ENCODE data around the gene ZYG11B. TPM values are rescaled to one million over a fixed set of nuclear protein-coding genes. Genes with fewer than 3 reads are reported as not detected.
A peak's percentile ranks its signal among the peaks of the same experiment; 100 is the strongest.

The ZYG11B gene
- total RNA-seq, 1 experiment from 2014 or later = 20.6 TPM

GRCh38 chr1:52695627-52696026 is 30.6 kb upstream of the ZYG11B start:
- peaks cover 12 to 14% of the 10 kb centered on the region in 2 experiments for H3K4me1 Mint-ChIP-seq
- Histone ChIP-seq H2BK5ac (ENCODE audit: insufficient read length, low read length) (no peak overlapping the region), H2AFZ (ENCODE audit: low read length) (no peak overlapping the region), H4K20me1 (ENCODE audit: control insufficient read depth, insufficient read depth, insufficient read length) (no peaks in the 10 kb centered on the region), H3K4me2 (ENCODE audit: insufficient read depth, insufficient read length, low read length) (no peak overlapping the region), H3K56ac (ENCODE audit: insufficient read length, low read depth, low read length) (no peak overlapping the region), H3K27ac (ENCODE audit: insufficient read length, low read depth, low read length) (no peak overlapping the region), H4K8ac (replicated peaks; ENCODE audit: insufficient read length, low read depth, low read length) (no peak overlapping the region), H3K79me1 (ENCODE audit: insufficient read depth, low read depth, low read length, poor library complexity, severe bottlenecking) (peaks cover 5% of the 10 kb centered on the region), H4K5ac (ENCODE audit: insufficient read length, low read depth, low read length) (no peak overlapping the region), H3K9me3 (ENCODE audit: control insufficient read depth, low read depth, low read length) (no peaks in the 10 kb centered on the region), H3K4me1 (ENCODE audit: insufficient read depth, low read length) (no peaks in the 10 kb centered on the region), H3T11ph (ENCODE audit: low read length) (no peak overlapping the region), H3K79me2 (ENCODE audit: insufficient read depth, low read length) (peaks cover 15% of the 10 kb centered on the region; the same call in 1 of the 2 replicates), H3K18ac (ENCODE audit: insufficient read length, low read depth, low read length) (no peak overlapping the region), H2BK120ac (ENCODE audit: low read depth, low read length, poor library complexity, severe bottlenecking) (no peak overlapping the region), H2BK15ac (ENCODE audit: low read depth, low read length) (no peak overlapping the region), H2BK20ac (ENCODE audit: low read depth, low read length, poor library complexity, severe bottlenecking) (no peak overlapping the region), H3K23ac (ENCODE audit: insufficient read length, low read depth, low read length) (no peak overlapping the region), H3K27me3 (ENCODE audit: insufficient read depth, low read length) (no peaks in the 10 kb centered on the region), H2AK5ac (ENCODE audit: insufficient read length, low read length) (no peak overlapping the region), H4K91ac (ENCODE audit: insufficient read length, low read depth, low read length) (no peak overlapping the region), H3K4ac (ENCODE audit: low read depth, low read length) (no peak overlapping the region), H3K9ac (ENCODE audit: extremely low read depth, insufficient read length, low read length) (no peak overlapping the region), H3K23me2 (ENCODE audit: insufficient read length, low read depth, low read length, poor library complexity, severe bottlenecking) (peaks cover 9% of the 10 kb centered on the region), H3K14ac (ENCODE audit: insufficient read depth, low read length) (no peak overlapping the region), H2BK12ac (ENCODE audit: insufficient read length, low read depth, low read length) (no peak overlapping the region)
- DNase-seq = no peak
- H3K27ac Mint-ChIP-seq = no peak overlapping the region
- no CpG with 5 or more reads among the region's 7 CpGs for WGBS (ENCODE audit: extremely low coverage, insufficient read length, low lambda C conversion rate)
- no peak for TF ChIP-seq CTCF (conservative IDR thresholded peaks at IDR 0.05)
- no peaks in the 10 kb centered on the region for H3K9me3 Mint-ChIP-seq
- peak overlapping the region; percentile 1 to 3; a peak in 1 of 5 replicates for H3K4me3 Mint-ChIP-seq
- H3K27me3 Mint-ChIP-seq (ENCODE audit: low read depth) = peaks cover 3% of the 10 kb centered on the region; the same call in 1 of the 2 replicates
- peaks cover 20 to 51% (median 49%) of the 10 kb centered on the region in 3 experiments for H3K36me3 Mint-ChIP-seq (ENCODE audit: insufficient read depth in 1 of 3, low read depth in 3 of 3)

All from H9 (cell line).